ENCODE measurements around the gene ERC1.

GRCh38 chr12:1083151-1083888 is 92.3 kb downstream of the ERC1 start:
- TF ChIP-seq POLR2A (IDR thresholded peaks at IDR 0.05) (no peak), CTCF (IDR thresholded peaks at IDR 0.05) (no peak), EP300 (IDR thresholded peaks at IDR 0.05) (no peak)

Data from tibial nerve (tissue), 4 donors.